HG02623 (cell line): Measurements from ENCODE around the gene ZDHHC15.
"Not testable (repeated sequence)": the region's sequence is repeated elsewhere in the genome, so short reads cannot be mapped to it uniquely, and the experiment has no call there.

Source experiments
- ATAC-seq: cut with Tn5 transposase; IDR thresholded peaks from one replicate; pipeline ENCODE4 v1.9.1; 2021; ENCODE audit warnings: moderate library complexity; ENCODE audit not compliant: unreplicated experiment

Gene ZDHHC15, protein sequence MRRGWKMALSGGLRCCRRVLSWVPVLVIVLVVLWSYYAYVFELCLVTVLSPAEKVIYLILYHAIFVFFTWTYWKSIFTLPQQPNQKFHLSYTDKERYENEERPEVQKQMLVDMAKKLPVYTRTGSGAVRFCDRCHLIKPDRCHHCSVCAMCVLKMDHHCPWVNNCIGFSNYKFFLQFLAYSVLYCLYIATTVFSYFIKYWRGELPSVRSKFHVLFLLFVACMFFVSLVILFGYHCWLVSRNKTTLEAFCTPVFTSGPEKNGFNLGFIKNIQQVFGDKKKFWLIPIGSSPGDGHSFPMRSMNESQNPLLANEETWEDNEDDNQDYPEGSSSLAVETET

GRCh38 chrX:75522565-75523431 is at the start of gene ZDHHC15:
ZDHHC15 (minus strand) TSS chrX:75523037; CDS start chrX:75523024, 13 bp downstream.
- ATAC-seq: no peak

DNA sequence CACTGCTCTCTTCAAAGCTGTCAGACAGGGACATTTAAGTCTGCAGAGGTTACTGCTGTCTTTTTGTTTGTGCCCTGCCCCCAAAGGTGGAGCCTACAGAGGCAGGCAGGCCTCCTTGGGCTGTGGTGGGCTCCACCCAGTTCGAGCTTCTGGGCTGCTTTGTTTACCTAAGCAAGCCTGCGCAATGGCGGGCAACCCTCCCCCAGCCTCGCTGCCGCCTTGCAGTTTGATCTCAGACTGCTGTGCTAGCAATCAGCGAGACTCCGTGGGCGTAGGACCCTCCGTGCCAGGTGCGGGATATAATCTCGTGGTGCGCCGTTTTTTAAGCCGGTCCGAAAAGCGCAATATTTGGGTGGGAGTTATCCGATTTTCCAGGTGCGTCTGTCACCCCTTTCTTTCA is 37.7 kb upstream of the ZDHHC15 start:
- not testable (repeated sequence) for ATAC-seq

DNA sequence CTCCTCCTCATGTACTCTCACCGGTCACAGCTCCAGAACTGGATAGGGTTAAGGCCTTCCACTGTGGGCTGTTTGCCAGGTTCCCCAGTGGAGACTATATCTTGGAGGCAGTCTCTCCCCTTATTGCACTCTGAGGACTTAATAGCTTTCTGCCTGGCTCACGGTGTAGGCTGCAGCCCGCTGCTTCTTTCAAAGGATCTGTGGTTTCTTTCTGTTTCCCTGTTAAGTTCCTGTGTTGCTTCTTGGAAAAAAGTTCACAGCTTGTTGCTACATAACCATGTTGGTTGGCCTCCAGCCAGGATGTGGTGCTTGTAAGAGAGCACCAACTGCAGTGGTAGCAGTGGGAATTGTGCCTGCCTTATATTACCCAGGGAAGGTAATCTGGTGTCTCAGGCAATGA is 24.9 kb upstream of the ZDHHC15 start:
- no peak for ATAC-seq

DNA sequence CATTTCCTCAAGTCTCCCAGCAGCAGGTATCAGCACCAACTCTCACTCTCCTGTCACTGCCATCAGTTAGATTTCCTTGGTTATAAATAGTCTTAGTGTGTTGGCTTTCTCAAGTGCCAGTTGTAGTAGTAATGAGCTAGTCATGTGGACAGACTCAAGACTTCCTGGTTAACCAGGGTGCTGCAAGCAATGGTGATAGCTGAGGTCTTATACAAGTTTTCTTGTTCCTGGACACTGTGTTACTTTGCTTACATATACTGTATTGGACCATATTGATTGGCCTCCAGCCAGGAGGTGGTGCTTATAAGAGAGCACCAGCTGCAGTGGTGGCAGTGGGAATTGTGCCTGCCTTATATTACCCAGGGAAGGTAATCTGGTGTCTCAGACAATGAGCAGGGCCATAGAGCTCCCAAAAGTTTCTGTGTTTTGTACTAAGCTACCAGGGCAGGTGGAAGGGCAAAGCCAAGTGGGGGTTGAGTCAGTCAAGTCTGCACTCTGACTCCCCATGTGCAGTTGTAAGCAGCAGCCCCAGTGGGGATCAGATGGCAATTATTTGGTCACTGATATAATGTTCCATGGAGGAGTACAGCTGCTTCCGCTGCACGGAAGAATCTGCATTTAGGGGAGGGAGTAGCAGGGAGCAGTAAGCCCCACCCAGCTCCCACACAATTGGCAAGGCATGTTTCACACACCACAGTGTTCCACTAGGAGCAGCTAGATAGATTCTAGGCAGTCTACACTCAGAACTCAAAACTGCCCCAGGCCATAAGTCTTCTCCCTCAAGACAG is 24.1 kb upstream of the ZDHHC15 start:
- no peak for ATAC-seq

DNA sequence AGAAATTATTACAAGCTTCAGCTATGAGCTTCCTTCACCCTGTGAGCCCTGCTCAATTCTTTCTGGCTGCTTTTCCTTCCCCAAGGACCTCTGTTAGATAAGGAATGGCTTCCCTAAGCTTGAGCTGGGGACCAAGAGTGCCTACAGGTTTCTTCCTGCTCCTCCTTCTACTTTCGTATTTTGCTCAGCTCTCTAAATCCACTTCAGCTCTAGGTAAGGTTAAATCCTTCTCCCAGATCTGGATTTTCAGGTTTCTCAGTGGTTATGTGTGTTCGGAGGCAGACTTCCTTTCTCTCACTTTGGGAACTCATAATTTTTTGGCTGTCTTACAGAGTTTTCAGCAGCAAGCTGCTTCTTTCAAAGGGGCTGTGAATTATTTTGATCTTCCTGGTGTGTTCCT is 21.9 kb upstream of the ZDHHC15 start:
- ATAC-seq: no peak

- ATAC-seq: no peak
These were observed 38.9 kb downstream of the ZDHHC15 start for GRCh38 chrX:75483933-75484332.

GRCh38 chrX:75461780-75462179 is 61.1 kb downstream of the ZDHHC15 start:
- ATAC-seq: not testable (repeated sequence)

- ATAC-seq: no peak
These were observed 101.1 kb downstream of the ZDHHC15 start for GRCh38 chrX:75421688-75422230.

GRCh38 chrX:75407153-75407552 is 115.7 kb downstream of the ZDHHC15 start:
- ATAC-seq: not testable (repeated sequence)

DNA sequence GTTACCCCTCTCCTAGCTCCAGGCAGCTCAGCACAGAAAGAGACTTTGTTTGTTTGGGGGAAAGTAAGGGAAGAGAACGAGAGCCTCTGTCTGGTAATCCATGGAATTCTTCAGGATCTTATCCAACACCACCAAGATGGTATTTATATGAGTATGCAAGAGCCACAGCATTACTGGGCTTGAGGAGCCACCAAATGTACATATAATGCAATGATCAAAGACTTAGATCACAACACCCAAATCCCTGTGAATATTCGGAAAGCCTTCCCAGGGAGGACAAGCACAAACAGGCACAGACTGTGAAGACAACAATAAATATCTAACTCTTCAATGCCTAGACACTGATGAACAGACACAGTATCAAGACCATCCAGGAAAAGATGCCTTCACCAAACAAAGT is 132.4 kb downstream of the ZDHHC15 start:
- no peak for ATAC-seq

DNA sequence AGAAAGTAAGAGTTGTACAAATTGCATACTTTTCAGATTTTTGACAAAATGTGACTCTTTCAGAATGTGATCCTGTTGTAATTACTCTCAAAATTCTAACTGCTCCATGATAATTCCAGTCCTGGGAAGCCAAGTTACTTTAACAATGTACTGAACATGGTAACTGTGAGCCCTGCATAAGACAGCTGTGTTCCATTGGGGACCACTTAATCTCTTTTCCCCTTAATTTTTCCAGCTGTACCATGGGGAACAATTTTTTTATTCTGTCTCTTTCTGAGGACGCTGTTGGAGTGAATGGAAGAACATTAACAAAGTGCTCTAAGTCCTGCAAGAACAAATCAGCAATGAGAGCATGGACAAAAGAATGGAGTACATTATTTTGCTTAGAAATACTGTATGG is 153.1 kb downstream of the ZDHHC15 start:
- ATAC-seq: no peak

GRCh38 chrX:75366861-75367260 is 156.0 kb downstream of the ZDHHC15 start:
- ATAC-seq: no peak

DNA sequence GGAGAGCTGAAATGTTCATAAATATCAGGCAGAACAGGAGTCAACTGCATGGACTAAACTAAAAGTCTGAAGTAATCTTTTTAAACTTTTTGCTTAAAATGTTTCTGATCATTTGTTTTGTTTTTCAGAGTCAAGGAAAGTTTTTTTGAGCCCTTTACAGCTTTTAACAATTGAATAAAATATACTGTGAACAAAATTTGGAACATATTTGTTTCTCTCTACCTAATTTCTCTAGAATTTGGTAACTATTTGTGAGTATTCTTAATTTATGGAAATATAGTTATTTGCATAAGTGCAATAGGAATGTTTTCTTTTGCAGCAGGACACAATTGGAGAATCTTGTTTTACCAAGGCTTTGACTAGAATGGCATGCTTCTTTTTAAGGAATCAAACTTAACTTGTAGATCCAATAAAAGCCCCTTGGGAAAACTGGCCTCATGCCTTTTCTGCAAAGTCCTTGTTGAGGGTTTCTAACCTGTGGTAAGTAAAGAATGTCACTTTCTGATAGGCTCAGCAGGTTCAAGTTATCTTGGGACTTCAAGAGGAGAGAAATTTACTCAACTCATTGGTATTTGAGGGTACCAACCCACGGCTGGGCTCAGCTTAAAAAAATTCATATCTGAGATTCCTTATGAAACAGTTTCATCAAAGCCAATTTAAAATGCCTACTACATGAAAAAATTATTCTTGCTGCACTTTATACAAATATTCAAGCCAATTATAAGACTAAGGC is 157.4 kb downstream of the ZDHHC15 start:
- no peak for ATAC-seq

DNA sequence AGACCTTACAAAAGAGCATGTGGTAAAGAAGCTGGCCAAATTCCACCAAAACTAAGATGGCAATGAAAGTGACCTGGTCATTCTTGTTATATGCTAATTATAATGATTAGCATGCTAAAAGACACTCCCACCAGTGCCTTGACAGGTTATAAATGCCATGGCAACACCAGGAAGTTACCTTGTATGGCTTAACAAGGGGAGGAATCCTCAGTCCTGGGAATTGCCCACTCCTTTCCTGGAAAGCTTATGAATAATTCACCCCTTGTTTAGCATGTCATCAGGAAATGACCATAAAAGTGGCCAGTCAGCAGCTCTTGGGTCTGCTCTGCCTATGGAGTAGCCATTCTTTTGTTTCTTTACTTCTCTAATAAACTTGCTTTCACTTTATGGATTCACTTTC is 161.0 kb downstream of the ZDHHC15 start:
- no peak for ATAC-seq

DNA sequence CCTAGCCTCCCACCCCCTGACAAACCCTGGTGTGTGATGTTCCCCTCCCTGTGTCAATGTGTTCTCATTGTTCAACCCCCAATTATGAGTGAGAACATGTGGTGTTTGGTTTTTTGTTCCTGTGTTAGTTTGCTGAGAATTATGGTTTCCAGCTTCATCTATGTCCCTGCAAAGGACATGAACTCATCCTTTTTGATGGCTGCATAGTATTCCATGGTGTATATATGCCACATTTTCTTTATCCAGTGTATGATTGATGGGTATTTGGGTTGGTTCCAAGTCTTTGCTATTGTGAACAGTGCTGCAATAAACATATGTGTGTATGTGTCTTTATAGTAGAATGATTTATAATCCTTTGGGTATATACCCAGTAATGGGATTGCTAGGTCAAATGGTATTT is 174.2 kb downstream of the ZDHHC15 start:
- not testable (repeated sequence) for ATAC-seq

DNA sequence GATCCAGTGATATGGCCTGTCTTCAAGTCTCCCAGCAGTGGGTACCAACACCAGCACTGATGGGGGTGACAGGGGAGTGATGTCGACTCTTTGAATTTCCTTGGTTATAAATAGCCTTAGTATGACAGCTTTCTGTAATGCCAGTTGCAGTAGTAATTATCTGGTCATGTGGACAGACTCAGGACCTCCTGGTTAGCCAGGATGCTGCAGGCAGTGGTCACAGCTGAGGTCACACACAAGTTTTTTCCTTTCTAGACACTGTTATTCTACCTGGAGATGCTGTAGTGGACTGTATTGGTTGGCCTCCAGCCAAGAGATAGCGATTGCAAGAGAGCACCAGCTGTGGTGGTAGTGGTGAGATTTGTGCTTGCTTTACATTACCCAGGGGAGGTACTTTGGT is 185.3 kb downstream of the ZDHHC15 start:
- no peak for ATAC-seq

- no peak for ATAC-seq
These were observed 187.7 kb downstream of the ZDHHC15 start for GRCh38 chrX:75335127-75335458.

DNA sequence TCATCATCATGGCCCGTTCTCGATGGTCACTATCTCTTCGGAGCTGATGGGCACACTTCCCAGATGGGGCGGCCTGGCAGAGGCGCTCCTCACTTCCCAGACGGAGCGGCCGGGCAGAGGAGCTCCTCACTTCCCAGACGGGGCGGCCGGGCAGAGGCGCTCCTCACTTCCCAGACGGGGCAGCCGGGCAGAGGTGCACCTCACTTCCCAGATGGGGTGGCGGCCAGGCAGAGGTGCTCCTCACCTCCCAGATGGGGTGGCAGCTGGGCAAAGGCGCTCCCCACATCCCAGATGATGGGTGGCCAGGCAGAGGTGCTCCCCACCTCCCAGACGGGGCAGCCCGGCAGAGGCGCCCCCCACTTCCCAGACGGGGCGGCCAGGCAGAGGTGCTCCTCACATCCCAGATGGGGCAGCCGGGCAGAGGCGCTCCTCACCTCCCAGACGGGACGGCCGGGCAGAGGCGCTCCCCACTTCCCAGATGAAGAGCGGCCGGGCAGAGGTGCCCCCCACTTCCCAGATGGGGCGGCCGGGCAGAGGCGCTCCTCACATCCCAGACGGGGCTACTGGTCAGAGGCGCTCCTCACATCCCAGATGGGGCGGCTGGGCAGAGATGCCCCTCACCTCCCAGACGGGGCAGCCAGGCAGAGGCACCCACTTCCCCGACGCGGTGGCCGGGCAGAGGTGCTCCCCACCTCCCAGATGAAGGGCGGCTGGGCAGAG is 188.3 kb downstream of the ZDHHC15 start:
- ATAC-seq: not testable (repeated sequence)

DNA sequence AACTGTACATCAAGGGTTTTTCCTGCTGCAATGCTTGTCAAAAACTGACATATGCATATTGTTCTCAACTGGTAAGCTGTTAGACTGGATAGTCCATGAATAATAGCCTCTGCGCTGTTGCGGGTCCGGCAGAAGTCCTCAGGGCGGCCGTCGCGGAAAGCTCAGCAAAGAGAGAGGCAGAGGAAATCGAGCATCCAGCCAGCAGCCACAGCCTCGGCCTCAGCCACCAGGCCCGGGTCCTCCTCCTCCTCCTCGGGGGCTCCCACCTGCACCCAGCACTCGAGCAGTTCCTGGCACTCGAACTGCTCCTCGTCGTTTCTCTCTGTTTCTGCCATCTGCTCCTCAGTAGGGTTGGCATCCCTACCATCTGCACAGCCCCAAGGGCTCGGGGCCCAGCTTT is 195.2 kb downstream of the ZDHHC15 start:
- ATAC-seq: no peak
